Mesothelial cell of epicardium (in vitro differentiated cells): ENCODE results near the gene MRPS30. TPM values are rescaled to one million over a fixed set of nuclear protein-coding genes. Genes with fewer than 3 reads are reported as not detected.
"Not testable (repeated sequence)": the region's sequence is repeated elsewhere in the genome, so short reads cannot be mapped to it uniquely, and the experiment has no call there.

ENCODE experiments used
- DNase-seq, 2 experiments: peaks; one replicate each; pipeline ENCODE4 v3.0.0; 2021; ENCODE audit warnings: low spot score in 2 of 2; ENCODE audit not compliant: unreplicated experiment in 2 of 2
- H3K27ac Mint-ChIP-seq: 2 replicates; pipeline ENCODE4 v1.8.0; 2021; ENCODE audit warnings: mixed read lengths
- H3K27me3 Mint-ChIP-seq: 2 replicates; pipeline ENCODE4 v1.8.0; 2021; ENCODE audit warnings: low read depth, mixed read lengths
- H3K36me3 Mint-ChIP-seq: 2 replicates; pipeline ENCODE4 v1.8.0; 2021; ENCODE audit warnings: mixed read lengths
- H3K4me1 Mint-ChIP-seq: 2 replicates; pipeline ENCODE4 v1.8.0; 2021; ENCODE audit warnings: mixed read lengths
- H3K4me3 Mint-ChIP-seq: 2 replicates; pipeline ENCODE4 v1.8.0; 2021; ENCODE audit warnings: mild to moderate bottlenecking, moderate library complexity, mixed read lengths
- H3K9me3 Mint-ChIP-seq: 2 replicates; pipeline ENCODE4 v1.8.0; 2021; ENCODE audit warnings: mixed read lengths
- CTCF ChIP-seq: fragments of 200-600 bp; sonication (generic); IDR thresholded peaks from one replicate; pipeline ENCODE4 v1.5.0; 2021; ENCODE audit warnings: antibody characterized with exemption; ENCODE audit not compliant: unreplicated experiment
- total RNA-seq: library from RNA; stranded (reverse); gene quantifications from 3 replicates; pipeline ENCODE4 v1.2.1, GENCODE V29; 2021

The MRPS30 gene
- total RNA-seq, 1 donor from 2014 or later, result 45.4 TPM

- Mint-ChIP-seq H3K27ac (no peak overlapping the region), H3K9me3 (no peaks in the 10 kb centered on the region), H3K4me3 (no peak overlapping the region), H3K36me3 (no peaks in the 10 kb centered on the region), H3K4me1 (peaks cover 10% of the 10 kb centered on the region), H3K27me3 (no peaks in the 10 kb centered on the region)
- DNase-seq, result no peak
- TF ChIP-seq CTCF, result peak; percentile 73
Observed at GRCh38 chr5:44774279-44774880, 34.4 kb upstream of the MRPS30 start.

DNA sequence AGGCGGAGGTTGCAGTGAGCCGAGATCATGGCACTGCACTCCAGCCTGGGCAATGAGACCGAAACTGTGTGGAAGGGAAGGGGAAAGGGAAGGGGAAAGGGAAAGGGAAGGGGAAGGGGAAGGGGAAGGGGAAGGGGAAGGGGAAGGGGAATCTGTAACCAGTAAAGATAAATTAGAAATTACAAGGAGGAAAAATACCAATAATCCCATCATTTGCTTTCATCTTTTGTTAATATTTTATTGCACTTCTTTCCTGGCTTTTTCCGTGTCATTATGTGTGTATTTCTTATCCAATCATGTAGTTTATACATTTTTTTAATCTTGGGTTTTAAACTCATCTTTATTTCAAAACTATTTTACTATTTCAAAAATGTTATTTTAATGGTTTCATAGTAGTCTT is 29.6 kb upstream of the MRPS30 start:
- TF ChIP-seq CTCF, result no peak
- Mint-ChIP-seq H3K4me3 (no peak overlapping the region), H3K9me3 (peaks cover 10% of the 10 kb centered on the region), H3K27me3 (no peaks in the 10 kb centered on the region), H3K27ac (no peak overlapping the region), H3K36me3 (no peaks in the 10 kb centered on the region), H3K4me1 (no peaks in the 10 kb centered on the region)
- DNase-seq, result no peak

DNA sequence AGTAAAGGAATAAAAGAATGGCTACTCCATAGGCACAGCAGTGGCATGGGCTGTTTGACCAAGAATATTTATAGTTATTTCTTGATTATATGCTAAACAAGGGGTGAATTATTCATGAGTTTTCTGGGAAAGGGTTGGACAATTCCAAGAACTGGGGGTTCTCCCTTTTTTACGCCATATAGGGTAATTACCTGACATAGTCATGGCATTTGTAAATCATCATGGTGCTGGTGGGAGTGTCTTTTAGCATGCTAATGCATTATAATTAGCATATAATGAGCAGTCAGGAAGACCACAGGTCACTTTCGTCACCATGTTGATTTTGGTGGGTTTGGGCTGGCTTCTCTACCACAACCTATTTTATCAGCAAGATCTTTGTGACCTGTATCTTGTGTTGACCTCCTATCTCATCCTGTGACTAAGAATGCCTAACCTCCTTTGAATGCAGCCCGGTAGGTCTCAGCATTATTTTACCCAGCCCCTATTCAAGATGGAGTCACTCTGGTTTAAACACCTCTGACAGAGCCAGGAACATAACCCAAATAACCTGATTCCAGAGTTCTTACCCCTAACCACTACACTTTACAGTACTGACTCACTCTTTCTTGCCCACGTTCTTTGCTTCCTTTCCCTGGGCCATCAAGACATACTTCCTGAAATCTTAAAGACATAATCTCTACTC is 25.0 kb upstream of the MRPS30 start:
- DNase-seq, result no peak
- H3K4me3 Mint-ChIP-seq, result no peak overlapping the region
- peaks cover 7% of the 10 kb centered on the region for H3K36me3 Mint-ChIP-seq
- no peaks in the 10 kb centered on the region for H3K27me3 Mint-ChIP-seq
- peaks cover 42% of the 10 kb centered on the region for H3K9me3 Mint-ChIP-seq
- no peak for TF ChIP-seq CTCF
- H3K27ac Mint-ChIP-seq, result no peak overlapping the region
- no peaks in the 10 kb centered on the region for H3K4me1 Mint-ChIP-seq

- H3K36me3 Mint-ChIP-seq, result peaks cover 14% of the 10 kb centered on the region
- no peak overlapping the region for H3K4me3 Mint-ChIP-seq
- DNase-seq, result no peak
- H3K27ac Mint-ChIP-seq, result no peak overlapping the region
- H3K4me1 Mint-ChIP-seq, result no peaks in the 10 kb centered on the region
- peaks cover 75% of the 10 kb centered on the region for H3K9me3 Mint-ChIP-seq
- no peaks in the 10 kb centered on the region for H3K27me3 Mint-ChIP-seq
- no peak for TF ChIP-seq CTCF
Observed at GRCh38 chr5:44787731-44788130, 21.0 kb upstream of the MRPS30 start.

- not testable (repeated sequence) for DNase-seq, H3K4me3 Mint-ChIP-seq, H3K4me1 Mint-ChIP-seq, H3K27ac Mint-ChIP-seq, H3K27me3 Mint-ChIP-seq
- peaks cover 28% of the 10 kb centered on the region for H3K36me3 Mint-ChIP-seq
- peaks cover 80% of the 10 kb centered on the region for H3K9me3 Mint-ChIP-seq
Observed at GRCh38 chr5:44789372-44789995, 19.3 kb upstream of the MRPS30 start.

DNA sequence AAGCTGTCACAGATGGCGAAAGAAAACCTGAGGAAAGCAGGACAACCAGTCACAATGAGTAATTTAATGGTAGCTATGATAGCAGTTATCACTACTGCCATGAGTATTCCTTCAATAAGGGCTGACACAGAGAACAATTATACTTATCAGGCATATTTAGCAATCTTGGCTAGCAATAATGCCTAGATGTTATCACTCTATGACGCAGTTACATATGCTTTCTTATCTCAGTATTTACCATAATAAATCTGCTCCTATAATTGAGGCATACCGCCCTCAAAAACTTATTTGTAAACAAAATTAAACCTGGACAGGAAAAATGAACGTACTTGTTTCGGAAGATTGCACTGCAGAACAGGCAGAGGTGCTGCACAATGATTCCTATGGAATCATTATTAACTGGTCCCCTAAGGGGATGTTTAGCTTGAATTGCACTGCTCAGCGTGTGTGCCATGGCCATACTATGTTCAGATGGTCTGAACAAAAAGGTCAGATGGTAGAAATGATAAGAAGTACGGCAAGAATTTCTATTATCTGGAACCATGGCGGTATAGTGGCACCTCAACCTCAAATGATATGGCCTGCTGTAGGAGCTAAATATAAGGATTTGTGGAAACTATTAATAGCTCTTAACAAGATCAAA is 16.6 kb upstream of the MRPS30 start:
- not testable (repeated sequence) for DNase-seq, H3K4me1 Mint-ChIP-seq, H3K27me3 Mint-ChIP-seq, H3K27ac Mint-ChIP-seq, H3K4me3 Mint-ChIP-seq
- Mint-ChIP-seq H3K9me3 (peaks cover 80% of the 10 kb centered on the region), H3K36me3 (peaks cover 28% of the 10 kb centered on the region)
